ENCODE results near the gene ABHD6. TPM values are rescaled to one million over a fixed set of nuclear protein-coding genes. Genes with fewer than 3 reads are reported as not detected.

The ABHD6 gene
- total and polyA plus RNA-seq, 4 donors: 5.2 to 14.1 (median 10.7) TPM

GRCh38 chr3:58331593-58332152 is 94.1 kb downstream of the ABHD6 start:
- Histone ChIP-seq H3K4me3 (no peak overlapping the region), H3K9ac (ENCODE audit: insufficient read depth in 1 of 2, low read length in 2 of 2) (no peak overlapping the region), H3K4me1 (ENCODE audit: control insufficient read depth in 5 of 5, insufficient read depth in 5 of 5, low read length in 5 of 5) (peaks cover 0 to 26% (median 5%) of the 10 kb centered on the region in 5 donors), H3K9me3 (ENCODE audit: control insufficient read depth in 4 of 4, insufficient read depth in 3 of 4, low read length in 3 of 4) (no peaks in the 10 kb centered on the region), H3K36me3 (ENCODE audit: control insufficient read depth in 4 of 4, insufficient read depth in 4 of 4, low read length in 4 of 4) (no peaks in the 10 kb centered on the region), H3K27me3 (ENCODE audit: control insufficient read depth in 3 of 3, insufficient read depth in 3 of 3, low read length in 2 of 3) (no peaks in the 10 kb centered on the region), H3K27ac (ENCODE audit: low read depth in 1 of 2, low read length in 1 of 2) (no peak overlapping the region)
- 84 to 89% methylated on average over 4 of the region's 4 CpGs for WGBS, 2 donors
- DNase-seq (no peak), ATAC-seq (ENCODE audit: insufficient read depth, low FRiP score) (no peak)
- no peak for TF ChIP-seq CTCF (IDR thresholded peaks at IDR 0.05; ENCODE audit: control extremely low read depth, extremely low read depth)

GRCh38 chr3:58332575-58333188 is 95.1 kb downstream of the ABHD6 start, which contains the start of gene PXK:
PXK (plus strand) TSS chr3:58332892; CDS start chr3:58332989, 97 bp downstream.
- no peaks in the 10 kb centered on the region for H3K27me3 ChIP-seq (ENCODE audit: control insufficient read depth in 3 of 3, insufficient read depth in 3 of 3, low read length in 2 of 3)
- TF ChIP-seq CTCF (IDR thresholded peaks at IDR 0.05; ENCODE audit: control extremely low read depth, extremely low read depth): no peak
- peak; percentile 79 to 88 (median 80) for DNase-seq
- peak; percentile 92 for ATAC-seq (ENCODE audit: insufficient read depth, low FRiP score)
- H3K9ac ChIP-seq (ENCODE audit: insufficient read depth in 1 of 2, low read length in 2 of 2): peak within 1 kb of the TSS in 1 of 2 donors; percentile 63
- no peaks in the 10 kb centered on the region for H3K9me3 ChIP-seq (ENCODE audit: control insufficient read depth in 4 of 4, insufficient read depth in 3 of 4, low read length in 3 of 4)
- no peaks in the 10 kb centered on the region for H3K36me3 ChIP-seq (ENCODE audit: control insufficient read depth in 4 of 4, insufficient read depth in 4 of 4, low read length in 4 of 4)
- H3K4me3 ChIP-seq: peak within 1 kb of the TSS; percentile 99
- peaks cover 0 to 26% (median 7%) of the 10 kb centered on the region in 5 donors for H3K4me1 ChIP-seq (ENCODE audit: control insufficient read depth in 5 of 5, insufficient read depth in 5 of 5, low read length in 5 of 5)
- 1% methylated on average over 59 to 79 of the region's 79 CpGs for WGBS, 2 donors
- H3K27ac ChIP-seq (ENCODE audit: low read depth in 1 of 2, low read length in 1 of 2): peak within 1 kb of the TSS; percentile 65 to 77

GRCh38 chr3:58333206-58334012 is 95.8 kb downstream of the ABHD6 start:
- H3K27ac ChIP-seq (ENCODE audit: low read depth in 1 of 2, low read length in 1 of 2): peak overlapping the region; percentile 65 to 71
- H3K9ac ChIP-seq (ENCODE audit: insufficient read depth in 1 of 2, low read length in 2 of 2): peak overlapping the region in 1 of 2 donors; percentile 63
- H3K9me3 ChIP-seq (ENCODE audit: control insufficient read depth in 4 of 4, insufficient read depth in 3 of 4, low read length in 3 of 4): no peaks in the 10 kb centered on the region
- H3K36me3 ChIP-seq (ENCODE audit: control insufficient read depth in 4 of 4, insufficient read depth in 4 of 4, low read length in 4 of 4): no peaks in the 10 kb centered on the region
- DNase-seq (peak; percentile 43 to 59 (median 53)), ATAC-seq (ENCODE audit: insufficient read depth, low FRiP score) (no peak)
- peaks cover 0 to 26% (median 7%) of the 10 kb centered on the region in 5 donors for H3K4me1 ChIP-seq (ENCODE audit: control insufficient read depth in 5 of 5, insufficient read depth in 5 of 5, low read length in 5 of 5)
- peak overlapping the region; percentile 99 for H3K4me3 ChIP-seq
- TF ChIP-seq CTCF (IDR thresholded peaks at IDR 0.05; ENCODE audit: control extremely low read depth, extremely low read depth): no peak
- no peaks in the 10 kb centered on the region for H3K27me3 ChIP-seq (ENCODE audit: control insufficient read depth in 3 of 3, insufficient read depth in 3 of 3, low read length in 2 of 3)
- WGBS, 2 donors: 0 to 1% methylated on average over 37 of the region's 37 CpGs
